Omental fat pad (tissue), 4 donors: ENCODE data around the gene HNRNPF. TPM values are rescaled to one million over a fixed set of nuclear protein-coding genes. Genes with fewer than 3 reads are reported as not detected.
"Not testable (repeated sequence)": the region's sequence is repeated elsewhere in the genome, so short reads cannot be mapped to it uniquely, and the experiment has no call there.

Experiments used
- ATAC-seq: fragments of 150-250 bp; one replicate; pipeline ENCODE4 v1.9.1; 2016; ENCODE audit warnings: mild to moderate bottlenecking, moderate library complexity; ENCODE audit not compliant: low FRiP score
- DNase-seq: peaks from one replicate; pipeline ENCODE4 v3.0.0-alpha.2; 2019; ENCODE audit warnings: low spot score
- total RNA-seq, 4 donors: library from RNA; depleted of rRNA; stranded (reverse); fragments of >200 nt; gene quantifications; one replicate each; pipeline ENCODE4 v1.1.0, GENCODE V29; 2016
- TF ChIP-seq, protein P1 (sequence below), 3 donors: fragments of 450-650 bp; IDR thresholded peaks; one replicate each; pipeline ENCODE4 v1.5.1; 2016 to 2017; ENCODE audit warnings: antibody characterized with exemption in 3 of 3, mild to moderate bottlenecking in 3 of 3, moderate library complexity in 2 of 3

HNRNPF gene
- total RNA-seq, 4 donors from 2014 or later: 140 to 345 (median 164) TPM

DNA sequence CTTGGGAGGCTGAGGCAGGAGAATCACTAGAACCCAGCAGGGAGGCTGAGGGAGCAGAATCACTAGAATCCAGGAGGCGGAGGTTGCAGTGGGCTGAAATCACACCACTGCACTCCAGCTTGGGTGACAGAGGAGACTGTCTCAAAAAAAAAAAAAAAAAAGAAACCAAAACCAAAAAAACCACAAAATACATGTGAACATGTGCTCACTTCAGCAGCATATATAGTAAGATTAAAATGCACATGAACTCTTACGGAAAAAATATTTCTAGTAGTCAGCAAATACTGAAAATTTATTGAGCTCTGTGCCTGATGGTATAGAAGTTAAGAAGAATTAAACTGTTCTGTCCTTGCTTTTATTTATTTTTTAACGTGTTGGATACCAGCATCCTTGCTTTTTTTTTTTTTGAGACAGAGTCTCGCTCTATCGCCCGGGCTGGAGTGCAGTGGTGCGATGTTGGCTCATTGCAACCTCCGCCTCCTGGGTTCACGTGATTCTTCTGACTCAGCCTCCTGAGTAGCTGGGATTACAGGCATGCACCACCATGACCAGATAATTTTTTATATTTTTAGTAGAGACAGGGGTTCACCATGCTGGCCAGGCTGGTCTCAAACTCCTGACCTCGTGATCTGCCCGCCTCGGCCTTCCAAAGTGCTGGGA lies 18.3 kb upstream of the HNRNPF start:
- DNase-seq (no peak), ATAC-seq (no peak)
- TF ChIP-seq, protein P1, sequence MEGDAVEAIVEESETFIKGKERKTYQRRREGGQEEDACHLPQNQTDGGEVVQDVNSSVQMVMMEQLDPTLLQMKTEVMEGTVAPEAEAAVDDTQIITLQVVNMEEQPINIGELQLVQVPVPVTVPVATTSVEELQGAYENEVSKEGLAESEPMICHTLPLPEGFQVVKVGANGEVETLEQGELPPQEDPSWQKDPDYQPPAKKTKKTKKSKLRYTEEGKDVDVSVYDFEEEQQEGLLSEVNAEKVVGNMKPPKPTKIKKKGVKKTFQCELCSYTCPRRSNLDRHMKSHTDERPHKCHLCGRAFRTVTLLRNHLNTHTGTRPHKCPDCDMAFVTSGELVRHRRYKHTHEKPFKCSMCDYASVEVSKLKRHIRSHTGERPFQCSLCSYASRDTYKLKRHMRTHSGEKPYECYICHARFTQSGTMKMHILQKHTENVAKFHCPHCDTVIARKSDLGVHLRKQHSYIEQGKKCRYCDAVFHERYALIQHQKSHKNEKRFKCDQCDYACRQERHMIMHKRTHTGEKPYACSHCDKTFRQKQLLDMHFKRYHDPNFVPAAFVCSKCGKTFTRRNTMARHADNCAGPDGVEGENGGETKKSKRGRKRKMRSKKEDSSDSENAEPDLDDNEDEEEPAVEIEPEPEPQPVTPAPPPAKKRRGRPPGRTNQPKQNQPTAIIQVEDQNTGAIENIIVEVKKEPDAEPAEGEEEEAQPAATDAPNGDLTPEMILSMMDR (IDR thresholded peaks at IDR 0.05): no peak

DNA sequence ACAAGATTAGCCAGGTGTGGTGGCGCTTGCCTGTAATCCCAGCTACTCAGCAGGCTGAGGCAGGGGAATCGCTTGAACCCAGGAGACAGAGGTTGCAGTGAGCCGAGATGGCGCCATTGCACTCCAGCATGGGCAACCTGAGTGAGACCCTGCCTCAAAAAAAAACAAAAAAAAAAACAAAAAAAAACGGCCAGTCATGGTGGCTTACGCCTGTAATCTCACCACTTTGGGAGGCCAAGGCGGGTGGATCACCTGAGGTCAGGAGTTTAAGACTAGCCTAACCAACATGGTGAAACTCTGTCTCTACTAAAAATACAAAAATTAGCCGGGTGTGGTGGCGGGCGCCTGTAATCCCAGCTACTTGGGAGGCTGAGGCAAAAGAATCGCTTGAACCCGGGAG lies 17.5 kb upstream of the HNRNPF start:
- not testable (repeated sequence) for ATAC-seq, DNase-seq

DNA sequence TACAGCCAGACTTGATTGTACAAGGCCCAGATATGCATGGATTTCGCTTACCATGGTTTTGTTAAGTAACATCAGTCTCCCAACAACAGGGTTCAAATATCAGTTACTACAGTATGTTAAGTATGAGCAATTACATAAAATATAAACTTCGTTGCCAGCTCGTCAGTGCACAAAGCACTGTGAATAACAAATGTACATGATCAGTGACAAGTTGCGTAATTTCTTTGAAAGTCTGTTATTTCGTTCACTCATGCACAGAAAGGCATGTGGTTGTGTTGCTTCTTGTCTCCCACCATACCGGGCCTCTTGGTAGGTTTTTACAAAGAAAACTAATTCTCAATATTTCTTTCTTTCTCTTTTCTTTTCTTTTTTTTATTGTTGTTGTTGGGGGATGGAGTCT lies 15.4 kb upstream of the HNRNPF start:
- ATAC-seq (no peak), DNase-seq (no peak)
- TF ChIP-seq, protein P1 (IDR thresholded peaks at IDR 0.05): no peak

DNA sequence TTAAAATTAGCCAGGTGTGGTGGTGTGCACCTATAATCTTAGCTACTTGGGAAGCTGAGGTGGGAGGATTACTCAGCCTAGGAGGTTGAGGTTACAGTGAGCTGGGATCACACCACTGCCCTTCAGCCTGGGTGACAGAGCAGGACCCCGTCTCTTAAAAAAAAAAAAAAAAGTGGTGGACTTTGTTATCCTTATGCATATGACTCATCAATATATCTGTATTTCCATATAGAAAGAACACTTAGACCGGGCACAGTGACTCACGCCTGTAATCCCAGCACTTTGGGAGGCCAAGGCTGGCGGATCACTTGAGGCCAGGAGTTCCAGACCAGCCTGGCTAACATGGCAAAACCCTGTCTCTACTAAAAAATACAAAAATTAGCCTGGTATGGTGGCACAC lies 13.0 kb upstream of the HNRNPF start:
- ATAC-seq, DNase-seq: not testable (repeated sequence)

DNA sequence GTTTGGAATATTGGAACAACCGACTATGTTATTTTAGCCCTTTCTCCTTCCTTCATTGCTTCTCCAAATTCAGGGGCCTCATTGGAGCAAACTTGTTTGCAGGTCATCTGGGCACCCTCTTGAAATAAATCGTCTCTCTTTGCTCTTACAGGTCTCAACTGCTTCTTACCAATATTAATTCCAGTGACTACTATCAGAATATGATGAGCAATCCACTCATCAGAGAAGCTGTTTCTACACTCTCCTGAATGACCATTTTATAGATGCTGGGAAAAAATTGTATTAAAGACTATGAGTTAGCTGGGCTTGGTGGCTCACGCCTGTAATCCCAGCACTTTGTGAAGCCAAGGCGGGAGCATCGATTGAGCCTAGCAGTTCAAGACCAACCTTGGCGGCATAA lies 12.5 kb upstream of the HNRNPF start:
- TF ChIP-seq, protein P1 (IDR thresholded peaks at IDR 0.05): no peak
- ATAC-seq (no peak), DNase-seq (no peak)

DNA sequence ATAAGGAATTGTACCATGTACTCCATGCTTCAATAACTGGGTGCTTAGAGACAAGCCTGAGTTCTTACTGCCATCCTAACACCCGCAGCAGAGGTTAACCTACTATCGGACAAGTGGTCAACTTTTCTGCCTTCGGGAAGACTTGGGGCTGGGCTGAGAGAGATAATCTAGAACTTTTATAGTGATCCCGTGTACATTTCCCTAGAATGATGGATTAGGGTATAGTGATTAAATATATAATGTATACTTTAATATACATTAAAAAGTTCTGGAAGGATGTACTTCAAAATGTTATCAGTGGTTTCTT lies 12.2 kb upstream of the HNRNPF start:
- TF ChIP-seq, protein P1 (IDR thresholded peaks at IDR 0.05): no peak
- DNase-seq: no peak
- ATAC-seq: no peak

DNA sequence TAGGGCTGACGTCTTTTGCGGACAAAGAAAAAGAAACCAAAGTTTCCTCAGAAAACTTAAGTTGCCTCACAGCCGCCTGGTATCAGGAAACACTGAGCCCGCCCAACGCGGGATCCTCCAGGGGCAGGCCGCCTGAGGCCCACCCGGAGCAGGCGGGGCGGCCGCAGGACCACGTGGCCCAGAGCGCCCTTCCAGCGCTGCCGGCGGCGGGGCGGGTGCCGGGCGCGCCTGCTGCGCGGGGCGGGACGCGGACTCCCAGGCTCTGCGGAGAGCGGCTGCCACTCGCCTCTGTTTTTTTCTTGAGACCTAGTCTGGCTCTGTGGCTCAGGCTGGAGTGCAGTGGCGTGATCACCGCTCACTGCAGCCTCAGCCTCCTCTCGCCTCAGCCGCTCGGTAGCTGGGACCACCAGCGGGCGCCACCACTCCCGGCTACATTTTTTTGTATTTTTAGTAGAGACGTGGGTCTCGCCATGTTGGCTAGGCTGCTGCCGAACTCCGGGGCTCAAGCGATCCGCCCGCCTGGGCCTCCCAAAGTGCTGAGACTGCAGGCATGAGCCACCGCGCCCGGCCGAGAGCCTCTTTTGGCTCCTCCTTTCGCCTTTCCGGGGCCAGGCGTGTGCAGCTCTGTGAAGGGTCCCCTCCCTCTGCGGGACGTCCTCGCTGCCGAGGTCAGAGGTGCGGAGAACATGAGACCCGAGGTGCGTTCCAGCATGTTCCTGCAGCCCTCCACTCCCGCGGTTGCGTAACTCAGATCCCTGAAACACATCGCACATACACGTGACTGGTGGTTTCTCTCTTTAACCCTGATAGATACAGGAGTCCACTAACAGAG lies 11.6 kb upstream of the HNRNPF start:
- TF ChIP-seq, protein P1 (IDR thresholded peaks at IDR 0.05): no peak
- DNase-seq (peak; percentile 65), ATAC-seq (peak; percentile 98)

DNA sequence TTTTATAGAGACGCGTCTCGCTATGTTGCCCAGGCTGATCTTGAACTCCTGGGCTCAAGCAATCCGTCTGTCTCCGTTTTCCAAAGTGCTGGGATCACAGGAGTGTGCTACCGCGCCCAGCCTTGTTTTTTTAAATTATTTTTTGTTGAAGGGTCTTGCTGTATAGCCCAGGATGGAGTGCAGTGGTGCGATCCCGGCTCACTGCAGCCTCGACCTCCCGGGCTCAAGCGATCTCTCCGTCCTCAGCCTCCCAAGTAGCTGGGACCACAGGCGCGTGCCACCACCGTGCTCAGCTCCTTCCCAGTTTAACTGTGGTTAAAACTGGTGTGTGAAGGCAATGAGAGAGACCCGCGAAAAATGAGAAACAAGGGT lies 11.0 kb upstream of the HNRNPF start:
- TF ChIP-seq, protein P1 (IDR thresholded peaks at IDR 0.05): no peak
- no peak for DNase-seq
- no peak for ATAC-seq
